GM12892 (cell line): ENCODE results near the gene NAALADL2.

Experiments
- DNase-seq: peaks from one replicate; pipeline ENCODE4 v3.0.0; 2011; ENCODE audit not compliant: insufficient read length
- FAIRE-seq: peaks from 2 replicates; lab custom pipeline; 2011; peaks lifted over from hg19 to GRCh38; lab: Jason Lieb, UNC
- POLR2A ChIP-seq: IDR thresholded peaks from 2 replicates; pipeline ENCODE4 v1.6.1; 2011; ENCODE audit warnings: low read depth, low read length, control low read depth
- POLR2AphosphoS5 ChIP-seq: IDR thresholded peaks from 2 replicates; pipeline ENCODE4 v1.6.1; 2011; ENCODE audit warnings: low read depth, low read length, control low read depth
- TAF1 ChIP-seq: IDR thresholded peaks from 2 replicates; pipeline ENCODE4 v1.6.1; 2011; ENCODE audit warnings: low read depth, mild to moderate bottlenecking, control low read depth, low read length, borderline replicate concordance

Gene NAALADL2

DNA sequence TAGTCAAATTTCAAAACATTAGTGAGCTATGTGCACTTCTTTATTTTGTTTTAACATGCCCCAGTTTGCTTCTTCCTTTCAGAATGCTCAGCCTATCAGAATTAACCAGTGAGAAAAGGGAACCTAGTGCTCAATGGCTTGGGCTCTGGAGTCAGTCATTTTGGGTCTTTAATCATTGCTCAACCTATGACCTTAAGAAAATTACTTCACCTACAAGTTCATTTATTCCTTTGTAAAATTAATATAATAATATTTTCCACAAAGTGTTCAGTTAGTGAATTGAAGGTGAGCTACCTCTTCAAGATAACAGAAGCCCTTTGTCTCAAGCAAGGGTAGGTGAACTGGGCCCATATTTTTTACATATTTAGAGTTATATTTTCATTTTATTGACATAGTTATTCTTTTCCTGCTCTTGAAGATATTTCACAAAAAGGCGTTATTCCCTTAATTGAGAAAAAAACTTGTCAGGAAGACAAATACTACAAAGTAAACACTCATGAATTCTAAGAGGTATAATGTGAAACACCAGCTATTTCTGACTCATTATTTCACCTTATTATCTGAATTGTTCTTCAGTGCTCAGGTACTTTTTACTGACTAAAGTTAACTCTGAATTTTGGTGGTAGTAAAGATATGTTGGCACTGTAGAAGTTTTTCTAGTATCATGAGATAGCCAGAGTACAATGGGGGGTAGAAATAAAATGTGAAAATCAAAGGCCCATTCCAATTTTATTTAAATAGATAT lies 415.5 kb downstream of the NAALADL2 start:
- no peak for DNase-seq
- no peak for FAIRE-seq

DNA sequence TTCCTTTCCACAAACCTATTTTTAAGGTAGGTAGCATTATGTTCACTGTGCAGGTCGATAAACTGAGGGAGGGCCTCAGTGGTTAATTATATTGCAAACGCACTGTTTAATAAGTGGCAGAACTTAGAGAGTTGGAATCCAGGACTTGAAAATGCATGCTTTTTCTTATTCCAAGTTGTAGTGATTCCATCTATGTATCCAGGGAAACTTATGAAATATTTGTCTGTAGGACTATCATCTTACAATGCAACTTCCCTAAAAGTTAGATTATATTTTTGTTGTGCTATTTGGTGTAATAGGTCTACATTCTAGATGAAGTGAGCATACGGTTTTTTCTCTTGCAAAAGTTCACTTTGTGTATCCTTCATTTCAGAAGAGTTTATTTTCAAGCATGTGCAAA lies 419.5 kb downstream of the NAALADL2 start:
- TF ChIP-seq POLR2A = no peak
- no peak for TF ChIP-seq POLR2AphosphoS5
- FAIRE-seq (no peak), DNase-seq (no peak)

More for the DNA sequence above, 415.5 kb downstream of the NAALADL2 start:
- TF ChIP-seq TAF1 = no peak
- no peak for TF ChIP-seq POLR2AphosphoS5
- no peak for TF ChIP-seq POLR2A

DNA sequence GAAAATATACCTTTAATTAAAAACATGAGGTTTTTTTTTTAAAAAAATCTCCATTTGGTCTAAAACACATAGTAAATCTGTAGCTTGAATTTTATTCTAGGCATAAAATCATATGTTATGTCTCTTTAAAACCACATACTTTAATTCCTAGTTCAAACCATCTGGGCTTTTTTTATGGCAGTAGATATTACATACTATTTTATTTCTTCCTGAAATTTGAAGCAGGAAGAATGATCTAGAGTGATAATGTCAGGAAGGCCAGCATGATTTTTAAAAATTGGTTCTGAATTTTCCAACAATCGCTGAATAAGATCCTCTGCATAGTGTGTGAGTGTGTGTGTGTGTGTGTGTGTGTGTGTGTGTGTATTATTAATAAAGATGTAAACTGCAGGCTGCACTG lies 420.3 kb downstream of the NAALADL2 start:
- TF ChIP-seq POLR2A = no peak
- TF ChIP-seq TAF1 = no peak
- TF ChIP-seq POLR2AphosphoS5 = no peak
- DNase-seq = no peak
- no peak for FAIRE-seq

DNA sequence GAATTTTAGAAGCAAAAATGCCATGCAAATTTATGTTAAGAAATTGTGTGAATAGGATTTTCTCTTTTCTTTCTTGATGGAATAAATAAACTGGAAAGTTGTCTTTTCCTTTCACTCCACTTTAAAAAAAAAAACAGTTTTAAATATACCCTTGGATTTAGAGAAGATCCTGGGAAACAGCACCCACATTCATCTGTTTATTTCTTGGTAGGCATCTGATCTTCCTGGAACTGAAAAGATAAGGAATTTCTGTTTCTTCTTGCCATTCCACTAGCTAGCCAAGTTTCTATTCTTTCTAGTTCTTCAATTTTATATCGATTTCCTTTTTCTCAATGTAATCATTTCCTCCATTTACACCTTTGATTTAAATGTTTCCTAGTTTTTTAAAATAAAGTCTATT lies 420.8 kb downstream of the NAALADL2 start:
- DNase-seq = no peak
- FAIRE-seq = no peak
- TF ChIP-seq POLR2A (no peak), POLR2AphosphoS5 (no peak), TAF1 (no peak)

DNA sequence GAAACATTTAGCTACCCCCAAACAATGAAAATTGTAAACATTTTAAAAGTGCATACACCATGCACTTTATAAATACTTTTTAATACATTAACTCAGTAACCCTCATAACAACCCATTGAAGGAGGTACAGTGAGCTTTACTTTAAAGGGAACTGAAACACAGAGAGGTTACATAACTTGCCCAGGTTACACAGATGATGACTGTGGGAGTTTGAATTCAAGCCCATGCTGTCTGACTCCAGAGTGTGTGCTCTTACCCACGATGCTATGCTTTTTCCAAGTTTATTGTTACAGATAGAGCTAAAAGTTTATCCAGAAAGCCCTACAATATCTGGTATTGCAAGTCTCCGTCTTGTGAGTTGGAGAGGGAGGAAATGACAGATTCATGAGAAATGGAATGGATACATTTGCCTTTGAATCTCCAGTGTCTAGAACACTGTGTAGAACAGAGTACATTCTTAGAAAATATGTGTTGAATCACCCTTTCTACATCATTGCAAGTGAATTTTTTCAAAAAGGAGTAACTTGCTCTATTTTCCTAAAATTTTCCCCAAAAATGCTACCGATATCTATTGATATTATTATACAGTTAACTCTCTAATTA lies 428.3 kb downstream of the NAALADL2 start:
- no peak for TF ChIP-seq POLR2AphosphoS5
- no peak for TF ChIP-seq POLR2A
- no peak for TF ChIP-seq TAF1
- DNase-seq (no peak), FAIRE-seq (no peak)

DNA sequence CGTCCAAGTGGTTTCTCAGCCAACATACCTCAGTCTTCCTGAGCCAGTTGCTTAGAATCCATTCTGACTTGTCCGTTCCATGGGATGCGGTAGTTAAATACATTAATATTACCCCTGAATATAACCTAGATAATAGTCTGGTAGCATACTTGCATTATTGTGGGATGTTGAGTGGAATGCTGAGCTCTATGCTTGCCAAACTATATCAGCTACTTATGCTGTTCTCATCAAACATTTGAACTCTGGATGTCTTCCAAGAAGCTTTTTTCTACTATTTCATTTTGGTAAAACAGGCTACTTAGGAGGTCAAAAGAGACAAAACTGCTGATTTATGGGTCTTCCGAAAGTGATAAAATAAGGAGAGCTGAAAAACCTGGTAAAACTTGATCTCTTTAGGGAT lies 429.5 kb downstream of the NAALADL2 start:
- TF ChIP-seq POLR2AphosphoS5 = no peak
- no peak for FAIRE-seq
- DNase-seq = no peak

DNA sequence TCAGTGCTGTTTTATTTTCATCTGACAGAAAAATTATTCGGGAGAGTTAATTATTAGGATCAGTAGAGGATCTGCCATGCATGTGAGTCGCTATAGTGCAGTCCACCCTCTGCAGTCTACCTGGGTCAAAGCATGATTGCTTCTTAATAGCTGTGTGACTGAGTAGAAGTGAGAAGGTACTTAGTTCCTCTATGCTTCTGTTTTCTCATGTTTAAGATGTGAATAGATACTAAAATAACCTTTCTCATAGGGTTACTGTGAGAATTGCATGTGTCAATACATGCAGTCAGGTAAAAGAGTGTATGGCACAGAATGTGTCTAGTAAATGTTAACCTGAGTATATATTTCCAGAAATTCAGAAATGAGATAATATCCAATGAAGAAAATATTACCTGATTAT lies 435.7 kb downstream of the NAALADL2 start:
- FAIRE-seq = no peak
- no peak for DNase-seq
- TF ChIP-seq POLR2A (no peak), TAF1 (no peak)

DNA sequence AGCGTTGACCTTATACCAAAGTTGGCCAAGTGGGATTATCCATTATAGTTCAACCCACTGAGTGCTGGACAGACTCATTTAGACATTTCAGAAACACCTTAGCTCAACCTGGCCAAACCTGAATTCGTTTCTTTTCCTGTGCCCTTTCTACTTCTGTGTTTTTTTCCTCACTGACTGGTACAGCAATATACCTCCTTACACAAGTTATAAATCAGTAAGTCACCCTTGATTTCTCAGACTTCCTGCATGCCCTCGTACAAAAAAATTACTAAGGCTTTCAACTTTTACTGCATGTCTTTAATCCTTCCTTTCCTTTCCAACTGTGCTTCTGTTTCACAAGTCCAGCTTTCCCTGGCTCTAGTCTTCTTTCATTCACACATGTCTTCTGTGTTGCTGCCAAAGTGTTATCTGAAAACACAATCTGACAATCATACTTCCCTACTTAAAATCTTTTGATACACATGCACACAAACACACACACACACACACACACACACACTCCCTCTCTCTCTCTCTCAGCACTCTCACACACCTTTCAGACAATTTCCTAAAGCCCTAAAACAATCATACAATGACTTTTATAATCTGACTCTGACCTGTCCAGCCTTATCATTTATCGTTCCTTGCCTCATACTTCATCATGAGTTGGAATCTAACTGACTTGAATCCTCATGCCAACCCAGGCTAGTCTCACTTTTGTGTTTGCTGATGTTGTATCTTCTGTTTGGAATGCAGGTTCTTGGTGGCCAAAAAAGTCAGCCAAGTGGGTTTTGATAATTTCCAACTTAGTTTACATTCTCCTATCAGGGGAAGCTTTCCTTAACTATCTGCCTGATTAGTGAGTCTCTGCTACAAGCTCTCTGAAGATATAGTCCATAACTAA lies 436.4 kb downstream of the NAALADL2 start:
- FAIRE-seq (peak; percentile 57), DNase-seq (no peak)
- TF ChIP-seq POLR2AphosphoS5 = no peak
- no peak for TF ChIP-seq TAF1
- TF ChIP-seq POLR2A = no peak

DNA sequence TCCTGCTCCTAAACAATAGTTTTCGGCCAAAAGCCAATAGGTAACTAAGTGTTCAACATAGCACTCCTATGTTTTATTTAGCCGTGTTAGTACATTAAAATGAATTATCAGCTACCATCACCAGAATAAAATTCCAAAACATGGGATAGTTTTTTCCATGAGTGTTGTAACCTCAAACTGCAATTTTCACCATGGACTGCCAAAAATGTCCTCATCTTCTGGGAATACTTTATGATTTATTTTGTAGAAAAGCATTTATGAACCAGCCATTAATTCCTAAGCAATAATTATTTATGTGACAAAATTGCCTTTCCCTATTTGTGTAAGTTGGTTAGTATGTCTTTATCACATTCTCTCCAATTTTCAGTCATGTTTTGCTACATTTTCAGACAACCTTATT lies 438.1 kb downstream of the NAALADL2 start:
- no peak for DNase-seq
- TF ChIP-seq TAF1 (no peak), POLR2A (no peak), POLR2AphosphoS5 (no peak)
- no peak for FAIRE-seq

DNA sequence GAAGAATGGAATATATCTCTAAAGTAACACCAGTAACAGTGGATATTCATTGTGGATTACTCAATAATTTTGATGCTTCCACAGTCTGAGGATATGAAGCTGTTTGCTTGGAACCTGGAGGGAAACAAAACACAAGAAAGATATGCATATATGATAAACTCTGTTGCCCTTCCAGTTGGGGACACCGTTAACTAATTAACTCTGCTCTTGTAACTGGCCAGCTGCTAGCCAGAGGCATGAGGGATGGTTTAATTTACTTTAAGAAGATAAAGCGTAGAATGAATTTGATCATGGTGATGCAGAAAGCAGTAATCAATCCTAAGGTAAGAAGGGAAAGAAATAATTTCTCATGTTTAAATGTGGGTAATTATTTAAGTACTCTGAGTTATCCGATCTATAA lies 442.6 kb downstream of the NAALADL2 start:
- TF ChIP-seq TAF1 (no peak), POLR2A (no peak), POLR2AphosphoS5 (no peak)
- no peak for DNase-seq
- FAIRE-seq = peak; percentile 17

DNA sequence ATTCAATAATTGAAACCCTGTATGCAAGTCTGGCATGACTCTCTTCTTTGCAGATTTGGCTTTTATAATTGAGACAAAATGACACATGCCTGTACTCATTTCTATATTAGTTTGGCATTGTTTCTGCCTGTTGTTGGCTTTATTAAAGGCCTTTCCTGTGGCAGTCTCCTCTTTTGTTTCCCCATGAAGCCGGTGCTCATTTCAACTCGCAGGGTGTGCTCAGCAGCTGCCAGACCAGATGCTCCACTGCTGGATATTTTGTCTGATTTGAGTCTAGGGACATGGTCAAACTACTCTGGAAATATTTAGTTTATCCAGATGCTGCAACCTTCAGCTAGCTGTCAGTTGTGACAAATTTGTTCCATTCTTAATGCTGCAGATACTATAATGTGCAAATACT lies 445.3 kb downstream of the NAALADL2 start:
- TF ChIP-seq POLR2A = no peak
- TF ChIP-seq POLR2AphosphoS5 = no peak
- no peak for TF ChIP-seq TAF1
- FAIRE-seq = no peak
- DNase-seq = no peak
